Measurements from ENCODE around the gene SLC25A1.

Gene SLC25A1

DNA sequence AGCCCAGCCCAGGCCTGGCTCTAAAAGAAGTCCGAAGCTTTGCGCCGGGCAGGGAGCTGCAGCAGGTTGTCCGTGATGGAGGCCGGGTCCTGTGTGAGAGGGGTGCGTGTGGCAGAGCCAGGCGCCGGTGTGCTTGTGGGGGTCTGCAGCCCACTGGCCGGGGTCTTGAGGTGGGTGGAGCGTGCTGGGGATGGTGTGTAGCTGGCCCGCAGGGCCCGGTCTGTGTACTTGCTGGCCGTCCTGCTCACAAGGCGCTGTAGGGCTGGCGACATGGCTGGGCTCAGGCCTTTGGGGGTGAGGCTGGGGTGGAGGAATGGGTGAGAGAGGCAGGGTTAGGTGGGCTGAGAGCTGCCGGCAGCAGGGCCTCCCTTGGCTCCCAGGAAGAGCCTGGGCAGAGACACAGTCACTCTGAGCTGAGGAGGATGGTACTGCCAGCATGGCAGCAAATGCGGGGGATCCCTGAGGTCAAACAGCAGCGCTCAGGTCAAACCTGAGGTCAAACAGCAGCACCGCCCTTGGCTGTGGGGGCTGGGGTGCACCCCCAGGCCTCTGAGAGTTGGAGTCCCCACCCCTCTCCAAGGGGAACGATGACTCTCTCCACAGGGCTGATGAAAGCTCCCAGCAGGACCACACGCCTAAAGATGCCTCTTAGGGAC is 44.2 kb downstream of the SLC25A1 start:
- no peak for DNase-seq

DNA sequence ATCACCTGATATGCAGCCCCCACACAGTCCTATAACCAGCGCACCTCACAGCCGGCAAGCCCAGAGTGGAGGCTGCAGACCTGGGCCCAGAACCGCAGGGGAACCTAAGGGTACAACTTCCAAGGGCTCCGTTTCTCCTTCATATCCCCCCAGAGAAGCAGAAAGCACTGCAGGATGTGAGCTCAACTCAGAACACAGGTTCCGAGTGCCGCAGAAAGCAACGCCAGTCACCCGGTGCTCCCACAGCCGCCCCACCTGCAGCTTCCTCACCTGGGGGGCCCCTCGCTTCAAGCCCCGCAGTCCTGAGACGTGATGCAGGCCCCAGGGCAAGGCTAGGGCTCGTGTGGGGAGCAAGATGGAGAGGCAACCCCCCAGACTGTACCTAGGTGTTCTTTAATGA is 45.0 kb downstream of the SLC25A1 start:
- no peak for DNase-seq

DNA sequence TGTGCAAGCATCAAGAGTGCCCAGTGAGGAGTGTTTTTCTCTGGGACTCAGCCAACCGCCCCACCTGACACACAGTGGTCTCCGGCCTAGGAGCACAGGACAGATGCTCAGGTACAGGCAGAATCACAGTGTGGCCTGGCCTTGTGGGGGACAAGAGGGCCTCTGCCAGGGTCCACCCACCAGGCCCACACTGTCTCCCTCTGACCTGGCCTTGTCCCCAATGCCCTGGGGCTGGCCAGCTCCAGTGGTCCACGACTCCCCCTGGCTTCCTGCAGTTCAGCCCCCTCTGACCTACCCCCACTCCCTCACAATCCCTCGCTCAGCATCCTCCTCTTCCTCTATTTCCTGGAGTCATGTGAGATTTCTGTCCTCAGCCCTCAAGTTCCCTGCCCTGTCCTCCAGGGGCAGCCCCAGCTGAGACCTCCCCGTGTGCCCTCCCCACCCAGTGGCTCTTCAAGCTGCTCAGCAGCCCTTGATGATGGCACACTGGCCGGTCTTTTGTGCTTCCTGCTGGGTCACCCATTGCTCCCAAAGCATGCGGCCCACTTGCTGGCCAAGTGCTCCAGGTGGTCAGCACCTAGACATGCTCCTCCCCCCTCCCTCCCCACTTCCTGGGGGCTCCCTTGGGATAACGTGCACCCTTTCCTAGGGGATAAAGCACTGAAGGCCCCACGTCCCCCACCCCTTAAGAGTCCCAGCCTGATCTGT is 45.7 kb downstream of the SLC25A1 start:
- DNase-seq: no peak

DNA sequence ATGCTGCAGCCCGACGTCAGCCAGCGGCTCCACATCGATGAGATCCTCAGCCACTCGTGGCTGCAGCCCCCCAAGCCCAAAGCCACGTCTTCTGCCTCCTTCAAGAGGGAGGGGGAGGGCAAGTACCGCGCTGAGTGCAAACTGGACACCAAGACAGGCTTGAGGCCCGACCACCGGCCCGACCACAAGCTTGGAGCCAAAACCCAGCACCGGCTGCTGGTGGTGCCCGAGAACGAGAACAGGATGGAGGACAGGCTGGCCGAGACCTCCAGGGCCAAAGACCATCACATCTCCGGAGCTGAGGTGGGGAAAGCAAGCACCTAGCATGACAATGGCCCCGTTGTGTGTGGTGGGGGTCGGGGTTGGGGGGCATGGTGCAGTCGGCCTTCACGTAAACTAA is 46.4 kb downstream of the SLC25A1 start:
- no peak for DNase-seq

DNA sequence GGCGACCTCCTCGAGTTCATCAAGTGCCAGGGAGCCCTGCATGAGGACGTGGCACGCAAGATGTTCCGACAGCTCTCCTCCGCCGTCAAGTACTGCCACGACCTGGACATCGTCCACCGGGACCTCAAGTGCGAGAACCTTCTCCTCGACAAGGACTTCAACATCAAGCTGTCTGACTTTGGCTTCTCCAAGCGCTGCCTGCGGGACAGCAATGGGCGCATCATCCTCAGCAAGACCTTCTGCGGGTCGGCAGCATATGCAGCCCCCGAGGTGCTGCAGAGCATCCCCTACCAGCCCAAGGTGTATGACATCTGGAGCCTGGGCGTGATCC is 46.9 kb downstream of the SLC25A1 start:
- no peak for DNase-seq

DNA sequence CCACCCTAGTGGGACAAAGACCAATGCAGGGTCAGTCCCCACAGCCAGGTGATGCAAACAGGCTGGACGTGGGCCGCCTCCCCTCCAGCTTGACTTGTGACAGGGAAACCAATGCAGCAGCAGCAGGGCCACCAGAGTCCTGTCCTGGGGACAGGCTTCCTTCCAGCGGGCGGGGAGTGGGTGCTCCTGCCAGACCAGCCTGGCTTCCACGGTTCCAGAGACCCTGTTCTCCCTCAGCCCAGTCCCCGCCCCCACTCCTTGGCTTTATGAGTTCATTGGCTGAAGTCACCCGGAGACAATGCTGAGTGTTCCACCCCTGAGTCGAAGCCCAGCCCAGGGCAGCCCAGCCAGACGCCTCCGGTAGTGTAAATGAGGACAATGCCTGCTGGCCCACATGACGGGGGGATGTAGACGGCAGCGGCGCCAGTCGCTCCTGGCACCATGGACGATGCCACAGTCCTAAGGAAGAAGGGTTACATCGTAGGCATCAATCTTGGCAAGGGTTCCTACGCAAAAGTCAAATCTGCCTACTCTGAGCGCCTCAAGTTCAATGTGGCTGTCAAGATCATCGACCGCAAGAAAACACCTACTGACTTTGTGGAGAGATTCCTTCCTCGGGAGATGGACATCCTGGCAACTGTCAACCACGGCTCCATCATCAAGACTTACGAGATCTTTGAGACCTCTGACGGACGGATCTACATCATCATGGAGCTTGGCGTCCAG is 47.4 kb downstream of the SLC25A1 start, which contains the start of gene TSSK2:
TSSK2 (plus strand) TSS at position 350 of the 726 bp plus-strand sequence; CDS start at position 442, 92 bp downstream.
- no peak for DNase-seq

DNA sequence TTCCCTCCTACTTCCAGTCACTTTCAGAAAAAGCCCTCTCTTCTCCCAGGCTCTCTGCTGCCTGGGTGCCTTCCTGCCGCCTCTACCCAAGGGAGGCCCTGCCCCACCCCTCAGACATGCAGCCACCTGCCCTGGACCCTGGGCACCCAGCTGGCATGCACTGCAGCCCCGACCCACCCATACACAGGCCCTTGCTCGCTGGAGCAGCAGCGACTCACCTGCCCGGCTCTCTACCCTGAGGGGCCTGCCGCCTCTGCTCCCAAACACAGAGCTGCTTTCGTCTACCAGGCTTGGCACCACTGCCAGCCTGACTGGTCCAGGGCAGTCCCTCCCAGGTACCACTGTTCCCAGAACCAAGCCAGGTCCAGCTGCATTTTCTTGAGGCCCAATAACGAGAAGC is 48.7 kb downstream of the SLC25A1 start:
- no peak for DNase-seq

DNA sequence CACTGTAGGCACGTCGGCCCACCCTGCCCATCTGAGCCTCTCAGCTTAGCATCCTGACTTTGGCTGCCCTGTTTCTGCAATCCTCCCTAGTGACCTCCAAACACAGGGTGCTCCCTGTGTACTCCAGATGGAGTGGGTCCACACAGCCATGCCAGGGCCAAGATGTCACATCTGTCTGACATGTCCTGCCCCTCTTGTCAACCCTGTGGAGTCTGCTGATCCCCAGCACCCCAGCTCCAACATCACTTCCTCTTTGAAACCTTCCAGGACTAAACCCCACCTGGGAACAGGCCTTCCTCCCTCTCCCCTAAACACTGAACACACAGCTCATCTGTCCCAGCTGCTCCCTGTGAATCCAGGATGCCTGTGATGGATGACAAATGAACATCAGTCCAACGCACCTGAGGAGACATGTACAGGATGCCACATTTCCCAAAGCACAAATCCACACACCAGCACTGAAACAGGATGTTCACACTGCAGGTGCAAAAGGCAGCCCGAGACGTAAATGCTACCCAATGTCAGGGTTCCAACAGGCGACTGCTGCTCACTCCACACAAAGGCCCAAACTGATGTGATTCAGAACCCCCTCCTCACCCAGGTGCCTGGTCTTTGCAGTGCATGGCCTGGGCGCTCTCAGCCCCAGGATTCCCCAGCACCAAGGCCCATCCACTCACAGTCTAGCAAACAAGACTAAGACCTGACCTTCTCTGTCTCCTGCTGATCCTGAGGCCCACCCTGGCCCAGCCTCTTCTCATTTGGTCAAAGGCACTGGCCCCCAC is 49.4 kb downstream of the SLC25A1 start:
- DNase-seq: no peak

DNA sequence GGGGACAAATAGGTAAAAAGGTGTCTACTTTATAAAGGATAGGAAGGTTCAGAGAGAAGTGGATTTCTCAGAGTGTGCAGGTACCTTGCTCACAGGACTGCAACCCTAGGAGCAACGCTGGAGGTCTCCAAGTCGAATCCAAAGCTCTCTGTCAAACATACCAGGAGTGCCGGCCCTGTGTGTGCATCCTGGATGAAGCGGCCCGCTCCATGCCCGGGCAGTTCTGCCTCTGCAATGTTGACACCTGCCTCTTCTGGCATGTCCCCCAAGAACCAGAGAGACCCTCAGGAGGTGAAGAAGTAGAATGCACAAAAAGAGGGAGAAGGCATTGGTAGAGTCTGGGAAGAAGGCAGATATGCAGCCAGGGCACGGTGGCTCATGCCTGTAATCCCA is 50.5 kb downstream of the SLC25A1 start:
- DNase-seq: no peak

DNA sequence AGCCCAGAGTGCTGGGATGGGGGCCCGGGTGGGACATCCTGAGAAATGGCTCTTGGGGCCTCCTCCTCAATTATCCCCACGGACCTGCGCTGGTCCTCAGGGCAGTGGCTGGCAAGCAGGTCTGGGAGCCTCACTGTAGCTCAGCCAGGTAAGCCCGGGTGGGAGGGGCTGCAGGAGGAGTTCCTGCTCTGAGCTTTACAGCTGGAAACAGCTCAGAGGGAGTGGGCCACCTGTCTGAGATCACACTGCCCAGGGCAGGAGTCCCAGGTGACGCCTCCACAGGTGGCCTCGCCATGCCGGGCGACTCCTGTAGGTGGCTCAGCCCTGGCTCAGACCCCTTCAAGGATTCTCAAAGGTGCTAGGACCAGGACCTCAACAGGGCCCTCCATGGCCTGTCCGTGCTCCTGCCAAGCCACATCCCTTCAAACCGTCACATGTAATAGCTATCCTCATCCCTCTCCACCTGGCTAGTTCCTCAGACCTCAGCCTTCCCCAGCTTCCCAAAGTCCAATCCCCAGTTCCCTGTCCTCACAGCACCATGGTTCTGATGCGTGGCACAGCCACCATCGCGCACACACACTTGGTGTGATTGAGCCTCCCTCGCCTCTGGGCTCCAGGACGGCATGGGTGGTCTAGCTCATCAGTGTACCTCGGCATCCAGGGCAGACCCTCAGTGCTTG is 51.1 kb downstream of the SLC25A1 start:
- no peak for DNase-seq

DNA sequence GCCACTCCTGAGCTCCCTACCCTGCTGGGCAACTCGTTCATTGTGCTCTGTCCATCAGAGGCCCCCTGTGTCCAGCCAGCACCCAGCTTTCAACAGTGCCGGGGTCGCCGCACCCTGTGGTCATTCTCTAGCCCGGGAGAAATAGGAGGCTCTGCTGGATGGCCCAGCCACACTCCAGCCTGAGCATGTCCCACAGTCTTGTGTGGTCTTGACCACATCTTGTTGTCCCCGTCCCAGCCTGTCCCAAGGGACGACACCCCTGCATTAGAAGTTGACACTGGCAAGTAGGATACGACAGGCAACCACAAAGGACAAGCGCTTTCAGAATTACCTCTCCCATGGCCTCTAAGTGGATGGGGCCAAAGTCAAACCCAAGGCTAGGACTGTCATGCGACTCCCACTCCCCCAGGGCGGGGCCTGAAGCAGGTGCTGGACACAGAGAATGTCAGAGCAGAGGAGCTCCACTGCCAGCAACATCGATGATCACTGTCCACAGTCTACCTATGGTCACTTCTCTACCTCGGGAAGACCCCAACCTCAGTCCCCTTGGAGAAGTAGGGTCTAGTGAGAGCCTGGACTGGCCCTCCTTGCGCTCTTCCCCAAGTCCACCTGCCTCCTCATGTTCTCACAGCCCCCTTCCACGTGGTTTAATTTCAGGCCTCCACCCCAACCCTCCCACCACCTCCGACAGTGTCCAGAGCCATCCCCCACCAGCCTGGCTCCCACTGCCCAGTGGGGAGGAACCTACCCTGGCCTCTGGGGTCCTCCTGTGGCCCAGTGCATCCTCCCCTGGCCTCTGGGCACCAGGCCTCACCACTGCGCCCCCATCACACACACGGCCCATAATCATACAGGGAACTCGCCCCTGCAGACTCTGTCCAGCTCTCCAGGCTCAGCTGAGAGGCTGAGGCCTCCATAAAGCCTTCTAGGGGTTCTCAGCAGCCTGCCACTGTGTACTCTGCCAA is 51.9 kb downstream of the SLC25A1 start:
- DNase-seq: no peak

Measured in fibroblast of skin of right quadriceps (primary cell).